K562 (cell line): ENCODE results near the gene TDRD9. TPM values are rescaled to one million over a fixed set of nuclear protein-coding genes. Genes with fewer than 3 reads are reported as not detected.

Experiments
- CBFA2T2 ChIP-seq: fragments of 450-650 bp; conservative IDR thresholded peaks from 2 replicates; pipeline ENCODE4 v1.6.1; 2017; ENCODE audit warnings: mild to moderate bottlenecking
- CTCF ChIP-seq, 3 experiments: IDR thresholded peaks in 2 of 3; conservative IDR thresholded peaks in 1 of 3; 2 replicates each; pipeline ENCODE4 v1.5.1; 2011 to 2012; ENCODE audit warnings: low read length in 3 of 3, mild to moderate bottlenecking in 3 of 3, control low read depth in 2 of 3, improper control_type of control experiment in 1 of 3, inconsistent platforms in 1 of 3, low read depth in 1 of 3, mixed read lengths in 1 of 3, moderate library complexity in 1 of 3; ENCODE audit not compliant: insufficient read depth in 2 of 3
- E2F3 ChIP-seq: fragments of 250-450 bp; sonication (Bioruptor Pico); IDR thresholded peaks from 2 replicates; pipeline ENCODE4 v1.4.0; 2020; ENCODE audit warnings: mild to moderate bottlenecking
- PHF8 ChIP-seq: fragments of 200-600 bp; sonication (generic); IDR thresholded peaks from 2 replicates; pipeline ENCODE4 v1.6.1; 2012; ENCODE audit warnings: mixed run types, mild to moderate bottlenecking, inconsistent platforms, low read length, moderate library complexity, borderline replicate concordance
- PTBP1 ChIP-seq: fragments of 200-400 bp; formaldehyde crosslinking; IDR thresholded peaks from 2 replicates; pipeline ENCODE4 v1.6.1; 2017; ENCODE audit warnings: low read depth, low read length
- polyA plus RNA-seq, 8 experiments: library from polyadenylated mRNA; depleted of rRNA in 4 of 8; stranded (reverse) in 5 of 8; unstranded in 3 of 8; fragments of >200 nt; fragmentation: Nextera tagmentation in 2 of 8; fragmentation: Illumina TruSeq in 1 of 8; extraction: Ambion mirVana in 2 of 8; extraction: Trizol in 1 of 8; gene quantifications; 2 replicates each; pipeline versions ENCODE4 v1.2.1 to v1.2.3, GENCODE V29; 2011 to 2014; ENCODE audit warnings: inconsistent platforms in 1 of 8, missing spikeins in 1 of 8
- total RNA-seq, 7 experiments: library from RNA; depleted of rRNA in 6 of 7; stranded (reverse); fragments of >200 nt in 6 of 7; fragmentation: Illumina TruSeq in 2 of 7; extraction: Trizol in 2 of 7; gene quantifications; 2 replicates each; pipeline versions ENCODE4 v1.2.1 to v1.2.3, GENCODE V29; 2011 to 2021; ENCODE audit warnings: low replicate concordance in 1 of 7
- TF ChIP-seq, protein P1 (sequence below), 2 experiments: fragments of 450-650 bp; formaldehyde crosslinking in 1 of 2; IDR thresholded peaks; 2 replicates each; pipeline versions ENCODE4 v1.4.0 to v1.6.1; 2014 to 2020; ENCODE audit warnings: mild to moderate bottlenecking in 2 of 2, borderline replicate concordance in 1 of 2, low read depth in 1 of 2
- TF ChIP-seq, protein P2 (sequence below): sonication (generic); formaldehyde crosslinking; IDR thresholded peaks from 2 replicates; pipeline ENCODE4 v1.8.0; 2023; ENCODE audit warnings: mild to moderate bottlenecking, missing genetic modification reagents
- TF ChIP-seq, protein P3 (sequence below): fragments of 250-450 bp; sonication (Bioruptor Pico); IDR thresholded peaks from 2 replicates; pipeline ENCODE4 v1.5.0; 2021; ENCODE audit warnings: mild to moderate bottlenecking, borderline replicate concordance
- TF ChIP-seq, protein P4 (sequence below): IDR thresholded peaks from 2 replicates; pipeline ENCODE4 v1.6.1; 2011; ENCODE audit warnings: borderline replicate concordance, low read depth, mild to moderate bottlenecking, moderate library complexity, low read length; ENCODE audit not compliant: insufficient read depth, poor library complexity, severe bottlenecking

Gene TDRD9
- total and polyA plus RNA-seq, 9 of the 15 experiments (the other 6 are each of a cell fraction or from before 2014, with no cell fraction given) = 0.04 to 0.14 (median 0.04) TPM; not detected in 5

- TF ChIP-seq, protein P1, sequence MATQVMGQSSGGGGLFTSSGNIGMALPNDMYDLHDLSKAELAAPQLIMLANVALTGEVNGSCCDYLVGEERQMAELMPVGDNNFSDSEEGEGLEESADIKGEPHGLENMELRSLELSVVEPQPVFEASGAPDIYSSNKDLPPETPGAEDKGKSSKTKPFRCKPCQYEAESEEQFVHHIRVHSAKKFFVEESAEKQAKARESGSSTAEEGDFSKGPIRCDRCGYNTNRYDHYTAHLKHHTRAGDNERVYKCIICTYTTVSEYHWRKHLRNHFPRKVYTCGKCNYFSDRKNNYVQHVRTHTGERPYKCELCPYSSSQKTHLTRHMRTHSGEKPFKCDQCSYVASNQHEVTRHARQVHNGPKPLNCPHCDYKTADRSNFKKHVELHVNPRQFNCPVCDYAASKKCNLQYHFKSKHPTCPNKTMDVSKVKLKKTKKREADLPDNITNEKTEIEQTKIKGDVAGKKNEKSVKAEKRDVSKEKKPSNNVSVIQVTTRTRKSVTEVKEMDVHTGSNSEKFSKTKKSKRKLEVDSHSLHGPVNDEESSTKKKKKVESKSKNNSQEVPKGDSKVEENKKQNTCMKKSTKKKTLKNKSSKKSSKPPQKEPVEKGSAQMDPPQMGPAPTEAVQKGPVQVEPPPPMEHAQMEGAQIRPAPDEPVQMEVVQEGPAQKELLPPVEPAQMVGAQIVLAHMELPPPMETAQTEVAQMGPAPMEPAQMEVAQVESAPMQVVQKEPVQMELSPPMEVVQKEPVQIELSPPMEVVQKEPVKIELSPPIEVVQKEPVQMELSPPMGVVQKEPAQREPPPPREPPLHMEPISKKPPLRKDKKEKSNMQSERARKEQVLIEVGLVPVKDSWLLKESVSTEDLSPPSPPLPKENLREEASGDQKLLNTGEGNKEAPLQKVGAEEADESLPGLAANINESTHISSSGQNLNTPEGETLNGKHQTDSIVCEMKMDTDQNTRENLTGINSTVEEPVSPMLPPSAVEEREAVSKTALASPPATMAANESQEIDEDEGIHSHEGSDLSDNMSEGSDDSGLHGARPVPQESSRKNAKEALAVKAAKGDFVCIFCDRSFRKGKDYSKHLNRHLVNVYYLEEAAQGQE (IDR thresholded peaks at IDR 0.05; ENCODE audit: borderline replicate concordance) = peak; percentile 47; the same call in 1 of the 2 replicates
- TF ChIP-seq, protein P1 (CRISPR knock-in tag; IDR thresholded peaks at IDR 0.05; ENCODE audit: low read depth) = no peak
- peak; percentile 70 to 79 (median 75) for TF ChIP-seq CTCF (IDR thresholded peaks at IDR 0.05 in 2 of 3, conservative IDR thresholded peaks at IDR 0.05 in 1 of 3; ENCODE audit: insufficient read depth in 2 of 3, low read depth in 1 of 3, low read length in 3 of 3)
- TF ChIP-seq, protein P2, sequence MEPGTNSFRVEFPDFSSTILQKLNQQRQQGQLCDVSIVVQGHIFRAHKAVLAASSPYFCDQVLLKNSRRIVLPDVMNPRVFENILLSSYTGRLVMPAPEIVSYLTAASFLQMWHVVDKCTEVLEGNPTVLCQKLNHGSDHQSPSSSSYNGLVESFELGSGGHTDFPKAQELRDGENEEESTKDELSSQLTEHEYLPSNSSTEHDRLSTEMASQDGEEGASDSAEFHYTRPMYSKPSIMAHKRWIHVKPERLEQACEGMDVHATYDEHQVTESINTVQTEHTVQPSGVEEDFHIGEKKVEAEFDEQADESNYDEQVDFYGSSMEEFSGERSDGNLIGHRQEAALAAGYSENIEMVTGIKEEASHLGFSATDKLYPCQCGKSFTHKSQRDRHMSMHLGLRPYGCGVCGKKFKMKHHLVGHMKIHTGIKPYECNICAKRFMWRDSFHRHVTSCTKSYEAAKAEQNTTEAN (CRISPR knock-in tag) = no peak
- TF ChIP-seq PHF8 = no peak
- TF ChIP-seq, protein P3, sequence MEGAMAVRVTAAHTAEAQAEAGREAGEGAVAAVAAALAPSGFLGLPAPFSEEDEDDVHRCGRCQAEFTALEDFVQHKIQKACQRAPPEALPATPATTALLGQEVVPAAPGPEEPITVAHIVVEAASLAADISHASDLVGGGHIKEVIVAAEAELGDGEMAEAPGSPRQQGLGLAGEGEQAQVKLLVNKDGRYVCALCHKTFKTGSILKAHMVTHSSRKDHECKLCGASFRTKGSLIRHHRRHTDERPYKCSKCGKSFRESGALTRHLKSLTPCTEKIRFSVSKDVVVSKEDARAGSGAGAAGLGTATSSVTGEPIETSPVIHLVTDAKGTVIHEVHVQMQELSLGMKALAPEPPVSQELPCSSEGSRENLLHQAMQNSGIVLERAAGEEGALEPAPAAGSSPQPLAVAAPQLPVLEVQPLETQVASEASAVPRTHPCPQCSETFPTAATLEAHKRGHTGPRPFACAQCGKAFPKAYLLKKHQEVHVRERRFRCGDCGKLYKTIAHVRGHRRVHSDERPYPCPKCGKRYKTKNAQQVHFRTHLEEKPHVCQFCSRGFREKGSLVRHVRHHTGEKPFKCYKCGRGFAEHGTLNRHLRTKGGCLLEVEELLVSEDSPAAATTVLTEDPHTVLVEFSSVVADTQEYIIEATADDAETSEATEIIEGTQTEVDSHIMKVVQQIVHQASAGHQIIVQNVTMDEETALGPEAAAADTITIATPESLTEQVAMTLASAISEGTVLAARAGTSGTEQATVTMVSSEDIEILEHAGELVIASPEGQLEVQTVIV = no peak
- no peak for TF ChIP-seq CBFA2T2
- no peak for TF ChIP-seq E2F3 (CRISPR knock-in tag)
- TF ChIP-seq, protein P4, sequence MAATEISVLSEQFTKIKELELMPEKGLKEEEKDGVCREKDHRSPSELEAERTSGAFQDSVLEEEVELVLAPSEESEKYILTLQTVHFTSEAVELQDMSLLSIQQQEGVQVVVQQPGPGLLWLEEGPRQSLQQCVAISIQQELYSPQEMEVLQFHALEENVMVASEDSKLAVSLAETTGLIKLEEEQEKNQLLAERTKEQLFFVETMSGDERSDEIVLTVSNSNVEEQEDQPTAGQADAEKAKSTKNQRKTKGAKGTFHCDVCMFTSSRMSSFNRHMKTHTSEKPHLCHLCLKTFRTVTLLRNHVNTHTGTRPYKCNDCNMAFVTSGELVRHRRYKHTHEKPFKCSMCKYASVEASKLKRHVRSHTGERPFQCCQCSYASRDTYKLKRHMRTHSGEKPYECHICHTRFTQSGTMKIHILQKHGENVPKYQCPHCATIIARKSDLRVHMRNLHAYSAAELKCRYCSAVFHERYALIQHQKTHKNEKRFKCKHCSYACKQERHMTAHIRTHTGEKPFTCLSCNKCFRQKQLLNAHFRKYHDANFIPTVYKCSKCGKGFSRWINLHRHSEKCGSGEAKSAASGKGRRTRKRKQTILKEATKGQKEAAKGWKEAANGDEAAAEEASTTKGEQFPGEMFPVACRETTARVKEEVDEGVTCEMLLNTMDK = peak; percentile 39
- TF ChIP-seq PTBP1 = no peak
These were observed 166.6 kb downstream of the TDRD9 start (continued) for GRCh38 chr14:104094709-104095425.
